Type B pancreatic cell (in vitro differentiated cells): ENCODE measurements around the gene OR11H7. TPM values are rescaled to one million over a fixed set of nuclear protein-coding genes. Genes with fewer than 3 reads are reported as not detected.

ENCODE experiments used
- total RNA-seq: library from RNA; stranded (reverse); gene quantifications from 2 replicates; pipeline ENCODE4 v1.2.1, GENCODE V29; 2021; ENCODE audit warnings: low replicate concordance

Gene OR11H7
- total RNA-seq, 1 donor from 2014 or later = not detected

Other genes with a start within 250 kb of the OR11H7 start
- not detected in 2 replicates for gene OR4Q2, start 226.8 kb upstream of the OR11H7 start, total RNA-seq
- not detected in 2 replicates for gene OR4K14, start 209.7 kb upstream of the OR11H7 start, total RNA-seq
- not detected in 2 replicates for gene OR4K13, start 192.9 kb upstream of the OR11H7 start, total RNA-seq
- not detected in 2 replicates for gene OR4L1, start 168.9 kb upstream of the OR11H7 start, total RNA-seq
- not detected in 2 replicates for gene OR4K17, start 118.2 kb upstream of the OR11H7 start, total RNA-seq
- gene OR4N5, start 90.2 kb upstream of the OR11H7 start, total RNA-seq = not detected in 2 replicates
- gene OR11G2, start 38.1 kb upstream of the OR11H7 start, total RNA-seq = not detected in 2 replicates
- gene OR11H6, start 5.3 kb upstream of the OR11H7 start, total RNA-seq = not detected in 2 replicates
- not detected in 2 replicates for gene OR11H4, start 10.3 kb downstream of the OR11H7 start, total RNA-seq
- gene TTC5, start 77.0 kb downstream of the OR11H7 start, total RNA-seq = 21.0 and 26.3 TPM in 2 replicates
- gene CCNB1IP1, start 104.3 kb downstream of the OR11H7 start, total RNA-seq = 76.5 and 95.9 TPM in 2 replicates
- 25.5 and 36.3 TPM in 2 replicates for gene PARP2, start 114.7 kb downstream of the OR11H7 start, total RNA-seq
- gene TEP1, start 184.5 kb downstream of the OR11H7 start, total RNA-seq = 23.1 and 25.1 TPM in 2 replicates
- not detected in 2 replicates for gene KLHL33, start 207.2 kb downstream of the OR11H7 start, total RNA-seq
- 37.4 and 57.1 TPM in 2 replicates for gene OSGEP, start 225.8 kb downstream of the OR11H7 start, total RNA-seq
- gene APEX1, start 226.2 kb downstream of the OR11H7 start, total RNA-seq = 228 and 319 TPM in 2 replicates
- 38.4 and 44.8 TPM in 2 replicates for gene PIP4P1, start 232.5 kb downstream of the OR11H7 start, total RNA-seq
- 36.9 and 66.3 TPM in 2 replicates for gene PNP, start 240.4 kb downstream of the OR11H7 start, total RNA-seq